Left colon (tissue), 2 donors: Measurements from ENCODE around the gene RAB20. TPM values are rescaled to one million over a fixed set of nuclear protein-coding genes. Genes with fewer than 3 reads are reported as not detected.
A peak's percentile ranks its signal among the peaks of the same experiment; 100 is the strongest.
"Not testable (repeated sequence)": the region's sequence is repeated elsewhere in the genome, so short reads cannot be mapped to it uniquely, and the experiment has no call there.

Source experiments
- ATAC-seq: fragments of 200-7000 bp; cut with Tn5 transposase; one replicate; pipeline ENCODE4 v1.9.1; 2020; ENCODE audit warnings: mild to moderate bottlenecking, moderate library complexity
- DNase-seq, 2 donors: peaks; one replicate each; pipeline ENCODE4 v3.0.0-alpha.2; 2020
- intact Hi-C, 2 donors: fragments of 100-400 bp; cut with DNase I in 1 of 2; cut with micrococcal nuclease in 1 of 2; formaldehyde crosslinking; loops; one replicate each; pipeline versions ENCODE4 v1.11.2 to v1.14.0; 2022; cut with DNase I, micrococcal nuclease
- total RNA-seq, 2 donors: library from RNA; stranded (reverse); fragmentation: NEBNext Ultra II Directional; extraction: Animal tissue kit (Norgen Biotek cat#: 25700); gene quantifications; one replicate each; pipeline ENCODE4 v1.2.1, GENCODE V29; 2021
- donor health status: DM: no; HTN: no; CAD: no.
- donor health status: DM: yes; HTN: yes; CAD: no.

Gene RAB20
- total RNA-seq, 2 donors from 2014 or later, result 37.1 to 53.5 TPM

- intact Hi-C loops, result no loop called here
- peak; percentile 79 for ATAC-seq
- no peak for DNase-seq
Observed at GRCh38 chr13:110576736-110577476, 15.4 kb upstream of the RAB20 start.

DNA sequence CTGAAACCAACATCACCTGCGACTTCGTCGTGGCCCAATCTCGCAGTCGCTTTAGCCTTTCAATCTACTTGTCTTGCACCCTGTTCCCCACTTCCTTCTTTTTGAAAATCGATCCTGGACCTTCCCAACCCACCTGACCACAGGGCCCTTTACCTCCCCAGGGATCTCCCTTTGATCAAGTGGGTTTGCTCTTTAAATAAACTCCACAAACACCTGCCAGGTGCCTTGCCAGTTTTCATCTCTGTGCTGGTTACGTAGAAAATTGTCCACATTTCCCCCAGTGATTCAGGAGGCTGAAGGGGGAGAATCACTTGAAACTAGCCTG, 14.5 kb upstream of the RAB20 start:
- peak in 1 of 2 donors; percentile 23 for DNase-seq
- intact Hi-C loops, result no loop called here

DNA sequence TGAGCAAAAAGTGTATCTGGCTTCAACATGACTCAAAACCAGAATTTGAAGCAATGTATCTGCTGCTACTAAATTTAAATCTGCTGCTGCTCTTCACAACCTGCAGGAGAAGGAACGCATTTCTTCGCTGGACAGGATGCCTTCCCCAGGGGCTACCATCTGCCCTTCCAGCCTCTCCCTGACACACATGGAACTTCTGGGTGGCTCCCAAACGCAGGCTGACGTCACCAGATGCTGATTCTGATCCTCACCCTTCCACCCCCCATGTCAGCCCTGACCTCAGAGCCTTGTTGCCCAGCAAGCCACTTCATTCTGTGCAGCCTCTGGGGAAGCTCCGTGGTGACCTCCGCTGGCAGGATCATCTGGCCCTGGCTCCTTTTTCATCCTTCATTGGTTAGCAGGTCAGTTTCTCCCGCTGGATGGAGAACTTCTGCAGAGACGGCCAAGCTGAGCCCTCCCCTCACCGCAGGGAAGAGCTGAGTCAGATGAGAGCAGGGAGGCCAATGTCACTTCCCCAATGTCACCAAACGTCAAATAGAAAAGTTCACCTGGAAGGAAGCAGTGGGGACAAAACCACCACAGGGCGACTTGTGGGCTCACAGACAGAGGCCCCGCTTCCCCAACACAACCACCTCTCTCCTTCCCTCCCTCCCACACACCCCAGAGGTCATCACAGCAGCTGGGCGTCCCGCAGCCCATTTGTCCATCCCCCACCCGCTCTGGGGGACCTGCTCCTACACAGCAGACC, 14.0 kb upstream of the RAB20 start:
- no peak for DNase-seq
- no peak for ATAC-seq
- intact Hi-C loops, result no loop called here

More for the DNA sequence above, 14.5 kb upstream of the RAB20 start:
- no peak for ATAC-seq

GRCh38 chr13:110574161-110574560, 12.6 kb upstream of the RAB20 start:
- no peak for ATAC-seq
- intact Hi-C loops, result no loop called here
- DNase-seq, result no peak

DNA sequence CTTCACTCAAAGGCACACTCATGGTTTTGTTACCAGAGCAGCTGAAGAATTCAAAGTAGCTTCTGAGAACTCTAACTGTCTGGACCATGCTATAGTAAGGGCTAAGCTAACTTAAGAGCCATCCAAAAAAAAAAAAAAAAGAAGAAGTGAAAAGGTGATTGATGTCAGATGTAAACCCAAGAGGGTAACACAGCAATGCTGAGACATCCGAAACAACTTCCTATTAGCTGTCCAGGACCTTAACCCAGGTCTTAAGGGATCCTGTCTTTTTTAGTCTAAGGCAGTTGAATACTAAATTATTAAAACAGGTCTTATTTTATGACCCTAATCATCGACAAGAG, 11.2 kb upstream of the RAB20 start:
- DNase-seq, result no peak
- intact Hi-C loops, result no loop called here
- no peak for ATAC-seq

GRCh38 chr13:110571896-110572777, 10.6 kb upstream of the RAB20 start:
- peak; percentile 57 for ATAC-seq
- intact Hi-C loops, result no loop called here
- DNase-seq, result peak in 1 of 2 donors; percentile 18

GRCh38 chr13:110570886-110571285, 9.4 kb upstream of the RAB20 start:
- ATAC-seq, result no peak
- peak in 1 of 2 donors; percentile 6 for DNase-seq
- intact Hi-C loops, result no loop called here

DNA sequence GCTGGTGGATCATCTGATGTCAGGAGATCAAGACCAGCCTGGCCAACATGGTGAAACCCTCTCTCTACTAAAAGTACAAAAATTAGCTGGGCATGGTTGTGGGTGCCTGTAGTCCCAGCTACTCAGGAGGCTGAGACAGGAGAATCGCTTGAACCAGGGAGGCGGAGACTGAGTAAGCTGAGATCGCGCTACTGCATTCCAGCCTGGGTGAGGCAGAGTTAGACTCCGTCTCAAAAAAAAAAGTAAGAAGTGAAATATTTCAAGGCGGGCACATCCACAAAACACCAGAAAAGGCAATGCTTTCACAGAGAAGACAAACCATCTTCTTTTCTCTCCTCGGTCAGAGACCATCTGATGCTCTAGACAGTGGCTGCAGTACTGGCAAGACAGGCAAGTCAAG, 8.4 kb upstream of the RAB20 start:
- ATAC-seq, intact Hi-C loops: not testable (repeated sequence)
- peak in 1 of 2 donors; percentile 11 for DNase-seq

GRCh38 chr13:110568612-110569011, 7.1 kb upstream of the RAB20 start:
- no peak for ATAC-seq

GRCh38 chr13:110566171-110566570, 4.6 kb upstream of the RAB20 start:
- no peak for DNase-seq
- ATAC-seq, result no peak
- intact Hi-C loops, result no loop called here

More at GRCh38 chr13:110568612-110569011, 7.1 kb upstream of the RAB20 start:
- no peak for DNase-seq
- intact Hi-C loops, result no loop called here

DNA sequence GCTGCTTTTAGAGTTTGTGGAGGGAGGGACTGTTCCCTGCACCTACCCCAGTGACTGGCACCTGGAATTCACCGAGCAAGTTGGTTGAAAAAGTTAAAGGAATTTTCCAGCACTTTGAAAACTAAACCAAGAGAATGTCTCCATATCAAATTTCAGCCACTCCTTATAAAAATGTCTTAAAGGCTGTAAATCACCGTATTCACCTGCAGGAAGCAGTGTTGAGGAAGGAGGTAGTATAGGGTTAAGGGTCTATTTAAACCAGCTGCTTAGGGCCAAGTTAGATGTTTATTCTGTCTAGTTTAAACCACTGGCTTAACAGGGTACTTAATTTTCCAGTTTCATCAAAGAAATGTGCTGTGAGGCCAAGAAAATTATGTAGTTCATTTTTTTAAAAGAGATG, 3.8 kb upstream of the RAB20 start:
- DNase-seq (no peak), ATAC-seq (no peak)
- intact Hi-C loops, result no loop called here

- DNase-seq (no peak), ATAC-seq (no peak)
- intact Hi-C loops, result no loop called here
Observed at GRCh38 chr13:110564472-110564985, 3.0 kb upstream of the RAB20 start.

- intact Hi-C loops, result no loop called here
- ATAC-seq (no peak), DNase-seq (no peak)
Observed at GRCh38 chr13:110563463-110563774, 1.9 kb upstream of the RAB20 start.

DNA sequence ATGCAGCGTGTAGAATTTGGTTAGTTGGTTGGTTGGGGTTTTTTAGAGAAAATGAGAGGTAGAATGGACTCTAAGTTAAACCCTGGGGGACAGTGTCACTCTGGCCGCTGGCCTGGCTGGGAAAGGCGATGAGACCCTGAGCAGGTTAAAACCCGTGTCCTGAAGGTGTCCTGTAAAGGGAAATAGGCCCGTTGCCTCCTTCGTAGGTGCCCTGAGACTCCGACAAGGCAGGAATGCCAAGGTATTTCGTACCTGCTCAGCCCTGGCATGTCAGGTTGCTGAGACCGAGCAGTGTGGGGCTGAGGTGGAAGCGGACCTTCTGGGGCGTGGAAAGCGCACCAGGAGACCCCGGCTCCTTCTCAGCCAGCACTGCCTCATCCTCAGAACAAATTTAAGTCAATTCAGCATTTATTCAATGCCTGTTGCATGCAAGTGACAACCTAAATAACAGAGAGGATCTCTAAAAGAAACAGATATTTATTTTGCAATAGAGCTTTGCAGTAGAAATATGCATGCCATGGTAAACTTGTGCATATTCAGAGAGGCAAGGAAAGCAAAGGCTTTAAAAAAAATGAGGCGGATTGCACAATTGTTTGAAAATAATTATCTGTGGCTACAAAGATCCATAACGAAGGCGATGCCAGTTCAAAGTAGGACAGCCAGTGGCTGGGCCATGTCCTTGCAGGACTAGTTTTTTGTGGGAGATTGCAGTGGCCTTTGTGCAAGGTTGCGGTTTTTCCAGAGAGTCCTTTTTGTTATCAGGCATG, 1.4 kb upstream of the RAB20 start:
- peak; percentile 10 for ATAC-seq
- intact Hi-C loops, result no loop called here
- peak; percentile 35 to 41 for DNase-seq

- ATAC-seq, result peak; percentile 24
- intact Hi-C loops, result no loop called here
- DNase-seq, result peak; percentile 42 to 50
Observed at GRCh38 chr13:110562036-110562597, 595 bp upstream of the RAB20 start.

DNA sequence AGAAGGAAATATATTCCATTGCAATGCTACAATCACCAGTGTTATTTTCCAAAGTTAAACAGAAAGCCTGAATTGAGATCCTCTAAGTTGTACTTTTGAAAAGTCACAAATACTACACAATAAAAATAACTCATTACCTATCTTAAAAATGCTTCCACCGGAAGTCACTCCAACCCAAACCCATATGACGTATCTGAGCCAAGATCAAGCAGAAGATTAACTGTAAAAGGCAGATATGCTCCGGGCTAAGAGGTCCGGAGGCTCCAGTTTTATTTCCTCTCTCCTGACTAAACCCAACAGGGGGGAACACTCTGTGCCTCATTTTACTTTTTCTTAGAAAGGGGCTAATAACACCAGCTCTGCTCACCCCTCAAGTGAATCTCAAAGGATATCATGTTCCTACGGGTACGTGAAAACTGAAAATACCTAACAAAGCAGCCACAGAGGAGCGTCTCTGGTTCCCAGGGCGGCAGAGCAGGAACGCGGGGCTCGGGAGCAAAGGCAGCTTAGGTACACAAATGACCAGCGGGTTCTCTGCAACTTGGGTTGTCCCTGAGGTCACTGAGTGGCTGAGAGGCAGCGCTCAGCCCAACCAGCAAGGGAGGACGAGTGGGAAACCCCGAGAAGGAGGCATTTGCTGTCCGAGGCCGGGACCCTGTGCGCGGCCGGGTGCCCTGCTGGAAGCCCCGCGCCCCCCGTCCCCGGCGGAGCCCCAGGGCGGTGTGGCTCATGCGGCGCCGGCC, 750 bp downstream of the RAB20 start:
- intact Hi-C loops, result no loop called here
- peak; percentile 31 for ATAC-seq
- peak in 1 of 2 donors; percentile 22 for DNase-seq

- no peak for ATAC-seq
- DNase-seq, result no peak
- intact Hi-C loops, result no loop called here
Observed at GRCh38 chr13:110559986-110560385, 1.5 kb downstream of the RAB20 start.

GRCh38 chr13:110559429-110559943, 2.0 kb downstream of the RAB20 start:
- ATAC-seq, result peak; percentile 48
- peak; percentile 76 to 82 for DNase-seq
- intact Hi-C loops, result no loop called here
